GM12891 (cell line): Measurements from ENCODE around the gene LGALS8.

Experiments
- POLR2A ChIP-seq: IDR thresholded peaks from 2 replicates; pipeline ENCODE4 v1.6.1; 2011; ENCODE audit warnings: low read depth, low read length, control low read depth
- POLR2AphosphoS5 ChIP-seq: IDR thresholded peaks from 2 replicates; pipeline ENCODE4 v1.6.1; 2011; ENCODE audit warnings: low read depth, low read length, control low read depth
- POU2F2 ChIP-seq: IDR thresholded peaks from 2 replicates; pipeline ENCODE4 v1.6.1; 2011; ENCODE audit warnings: low read depth, mild to moderate bottlenecking, control low read depth, low read length, moderate library complexity
- TAF1 ChIP-seq: IDR thresholded peaks from 2 replicates; pipeline ENCODE4 v1.6.1; 2011; ENCODE audit warnings: low read depth, low read length, control low read depth

- TF ChIP-seq POLR2A (no peak), POLR2AphosphoS5 (no peak), TAF1 (no peak), POU2F2 (no peak)
These were observed 28.2 kb upstream of the LGALS8 start for GRCh38 chr1:236495467-236496112.
